Liver (tissue), 9 donors: ENCODE results near the gene HPD. TPM values are rescaled to one million over a fixed set of nuclear protein-coding genes. Genes with fewer than 3 reads are reported as not detected.
A peak's percentile ranks its signal among the peaks of the same experiment; 100 is the strongest.

Experiments
- DNase-seq: peaks from one replicate; pipeline ENCODE4 v3.0.0-alpha.2; 2017; ENCODE audit warnings: low spot score
- H3K27ac ChIP-seq, 2 donors: one replicate each; pipeline ENCODE4 v1.7.0; 2013; ENCODE audit warnings: inconsistent platforms in 2 of 2, low read length in 2 of 2, control low read depth in 1 of 2, low read depth in 1 of 2, mild to moderate bottlenecking in 1 of 2
- H3K27me3 ChIP-seq, 4 donors: one replicate each; pipeline versions ENCODE4 v1.6.1 to v1.7.0; 2013; ENCODE audit warnings: low read length in 3 of 4, inconsistent platforms in 1 of 4, mild to moderate bottlenecking in 1 of 4, moderate library complexity in 1 of 4; ENCODE audit not compliant: control insufficient read depth in 4 of 4, insufficient read depth in 4 of 4
- H3K36me3 ChIP-seq, 4 donors: one replicate each; pipeline versions ENCODE4 v1.6.1 to v1.7.0; 2013; ENCODE audit warnings: low read length in 3 of 4, mild to moderate bottlenecking in 3 of 4, low read depth in 1 of 4, moderate library complexity in 1 of 4; ENCODE audit not compliant: control insufficient read depth in 4 of 4, insufficient read depth in 3 of 4
- H3K4me1 ChIP-seq, 4 donors: one replicate each; pipeline versions ENCODE4 v1.6.1 to v1.7.0; 2013; ENCODE audit warnings: low read length in 3 of 4, mild to moderate bottlenecking in 3 of 4, moderate library complexity in 1 of 4; ENCODE audit not compliant: control insufficient read depth in 4 of 4, insufficient read depth in 4 of 4
- H3K4me3 ChIP-seq, 3 donors: one replicate each; pipeline versions ENCODE4 v1.6.1 to v1.7.0; 2013; ENCODE audit warnings: low read length in 3 of 3, control low read depth in 1 of 3, low read depth in 1 of 3, mild to moderate bottlenecking in 1 of 3
- H3K9ac ChIP-seq, 2 donors: one replicate each; pipeline ENCODE4 v1.7.0; 2013; ENCODE audit warnings: low read length in 2 of 2, mild to moderate bottlenecking in 2 of 2, moderate library complexity in 2 of 2, control low read depth in 1 of 2, low read depth in 1 of 2
- H3K9me3 ChIP-seq, 4 donors: one replicate each; pipeline versions ENCODE4 v1.6.1 to v1.7.0; 2013; ENCODE audit warnings: low read length in 3 of 4; ENCODE audit not compliant: control insufficient read depth in 4 of 4
- EGR1 ChIP-seq, 2 donors: IDR thresholded peaks; 2 replicates each; pipeline ENCODE4 v1.6.1; 2016 to 2018; ENCODE audit warnings: antibody characterized with exemption in 2 of 2, low read depth in 2 of 2
- FOXA2 ChIP-seq: IDR thresholded peaks from 2 replicates; pipeline ENCODE4 v1.6.1; 2016; ENCODE audit warnings: antibody characterized with exemption
- GABPA ChIP-seq, 2 donors: IDR thresholded peaks in 1 of 2; conservative IDR thresholded peaks in 1 of 2; 2 replicates each; pipeline ENCODE4 v1.6.1; 2016; ENCODE audit warnings: antibody characterized with exemption in 2 of 2, mild to moderate bottlenecking in 1 of 2, moderate library complexity in 1 of 2
- HNF4A ChIP-seq, 2 donors: conservative IDR thresholded peaks; 2 replicates each; pipeline ENCODE4 v1.6.1; 2016; ENCODE audit warnings: antibody characterized with exemption in 2 of 2, mild to moderate bottlenecking in 2 of 2
- HNF4G ChIP-seq: IDR thresholded peaks from 2 replicates; pipeline ENCODE4 v1.6.1; 2016; ENCODE audit warnings: antibody characterized with exemption
- JUND ChIP-seq, 2 donors: IDR thresholded peaks; 2 replicates each; pipeline ENCODE4 v1.6.1; 2016; ENCODE audit warnings: antibody characterized with exemption in 2 of 2
- RAD21 ChIP-seq, 2 donors: IDR thresholded peaks; 2 replicates each; pipeline ENCODE4 v1.6.1; 2016; ENCODE audit warnings: antibody characterized with exemption in 2 of 2, mild to moderate bottlenecking in 2 of 2
- RXRA ChIP-seq, 2 donors: IDR thresholded peaks; 2 replicates each; pipeline ENCODE4 v1.6.1; 2017 to 2018; ENCODE audit warnings: antibody characterized with exemption in 2 of 2, mild to moderate bottlenecking in 1 of 2
- SP1 ChIP-seq: IDR thresholded peaks from 2 replicates; pipeline ENCODE4 v1.6.1; 2018; ENCODE audit warnings: antibody characterized with exemption, mild to moderate bottlenecking
- TAF1 ChIP-seq: conservative IDR thresholded peaks from 2 replicates; pipeline ENCODE4 v1.6.1; 2016; ENCODE audit warnings: antibody characterized with exemption, mild to moderate bottlenecking
- YY1 ChIP-seq: IDR thresholded peaks from 2 replicates; pipeline ENCODE4 v1.6.1; 2016; ENCODE audit warnings: antibody characterized with exemption, mild to moderate bottlenecking
- whole genome bisulfite sequencing: extraction: QIAGEN DNeasy Blood & Tissue Kit; methylation state at CpG from one replicate; pipeline ENCODE4 v1.1.7; 2013; 5-methylcytosine and 5-hydroxymethylcytosine counted together
- polyA plus RNA-seq, 2 donors: library from polyadenylated mRNA; stranded (reverse) in 1 of 2; unstranded in 1 of 2; fragments of 200-250 nt in 1 of 2; fragments of >200 nt in 1 of 2; fragmentation: Nextera tagmentation in 1 of 2; extraction: Ambion mirVana in 1 of 2; gene quantifications; one replicate each; pipeline versions ENCODE4 v1.2.1 to v1.2.3, GENCODE V29; 2013 to 2015
- total RNA-seq, 2 donors: library from RNA; depleted of rRNA; stranded (reverse); fragments of >200 nt; gene quantifications; one replicate each; pipeline ENCODE4 v1.2.3, GENCODE V29; 2014
- TF ChIP-seq, protein P1 (sequence below): IDR thresholded peaks from 2 replicates; pipeline ENCODE4 v1.6.1; 2016; ENCODE audit warnings: antibody characterized with exemption, mild to moderate bottlenecking
- TF ChIP-seq, protein P2 (sequence below): IDR thresholded peaks from 2 replicates; pipeline ENCODE4 v1.6.1; 2016; ENCODE audit warnings: antibody characterized with exemption
- TF ChIP-seq, protein P3 (sequence below): IDR thresholded peaks from 2 replicates; pipeline ENCODE4 v1.6.1; 2016; ENCODE audit warnings: antibody characterized with exemption
- TF ChIP-seq, protein P4 (sequence below): fragments of 150-350 bp; IDR thresholded peaks from 2 replicates; pipeline ENCODE4 v1.5.1; 2017; ENCODE audit warnings: improper control_type of control experiment, low read depth, low read length; ENCODE audit not compliant: missing input control
- donor health status: healthy.
- donor health status: healthy.
- donor health status: healthy.
- donor health status: healthy.
- donor health status: healthy.

HPD gene
- total and polyA plus RNA-seq, 4 donors: 31.3 to 812 (median 509) TPM

DNA sequence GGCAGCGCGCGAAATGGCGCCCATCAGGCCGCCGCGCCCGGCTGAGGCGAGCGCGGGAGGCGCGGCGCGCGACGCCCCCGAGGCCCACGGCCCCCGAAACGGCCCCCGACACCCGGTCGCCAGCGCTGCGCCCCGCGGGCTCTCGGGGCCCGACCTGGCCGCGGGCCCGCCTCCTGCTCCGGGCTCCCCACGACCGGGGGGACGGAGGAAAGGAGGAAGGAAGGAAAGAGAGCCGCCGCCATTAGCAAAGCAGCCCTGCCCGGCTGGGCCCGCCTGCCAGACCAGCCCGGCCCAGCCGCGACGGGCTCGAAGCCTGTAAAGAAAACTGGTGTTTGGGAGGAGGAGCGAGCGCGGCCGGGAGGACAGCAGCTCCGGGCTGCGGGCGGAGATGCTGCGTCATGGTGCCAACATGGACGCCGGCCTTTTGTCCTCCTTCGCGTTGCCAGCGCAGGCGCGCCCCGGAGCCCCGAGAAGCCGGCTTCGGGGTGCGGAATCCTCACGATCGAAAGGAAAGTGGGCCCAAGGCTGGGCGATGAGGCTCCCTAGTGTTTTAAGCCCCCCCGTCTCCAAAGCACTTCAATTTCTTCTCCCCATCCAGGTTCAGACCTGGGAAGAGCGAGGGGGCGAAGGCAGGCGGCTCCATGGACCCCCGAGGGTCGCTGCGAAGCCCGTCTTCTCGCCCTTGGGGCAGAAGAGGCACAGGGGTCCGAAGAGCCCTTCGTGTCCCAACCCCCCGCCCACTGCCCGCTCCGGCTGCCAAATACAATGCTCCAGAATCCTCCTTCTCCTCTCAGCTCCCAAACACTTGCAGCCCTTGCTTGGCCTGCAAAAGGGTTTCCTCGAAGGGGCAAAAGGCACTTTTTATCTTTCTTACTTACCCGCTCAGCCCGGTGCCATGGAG is 57.7 kb downstream of the HPD start:
- H3K9ac ChIP-seq: peak overlapping the region; percentile 83 to 99
- H3K9me3 ChIP-seq: no peaks in the 10 kb centered on the region
- H3K27ac ChIP-seq: peak overlapping the region; percentile 99 to 100
- TF ChIP-seq FOXA2 (no peak), YY1 (peak; percentile 98), SP1 (peak; percentile 13), TAF1 (peak; percentile 30)
- TF ChIP-seq, protein P1, sequence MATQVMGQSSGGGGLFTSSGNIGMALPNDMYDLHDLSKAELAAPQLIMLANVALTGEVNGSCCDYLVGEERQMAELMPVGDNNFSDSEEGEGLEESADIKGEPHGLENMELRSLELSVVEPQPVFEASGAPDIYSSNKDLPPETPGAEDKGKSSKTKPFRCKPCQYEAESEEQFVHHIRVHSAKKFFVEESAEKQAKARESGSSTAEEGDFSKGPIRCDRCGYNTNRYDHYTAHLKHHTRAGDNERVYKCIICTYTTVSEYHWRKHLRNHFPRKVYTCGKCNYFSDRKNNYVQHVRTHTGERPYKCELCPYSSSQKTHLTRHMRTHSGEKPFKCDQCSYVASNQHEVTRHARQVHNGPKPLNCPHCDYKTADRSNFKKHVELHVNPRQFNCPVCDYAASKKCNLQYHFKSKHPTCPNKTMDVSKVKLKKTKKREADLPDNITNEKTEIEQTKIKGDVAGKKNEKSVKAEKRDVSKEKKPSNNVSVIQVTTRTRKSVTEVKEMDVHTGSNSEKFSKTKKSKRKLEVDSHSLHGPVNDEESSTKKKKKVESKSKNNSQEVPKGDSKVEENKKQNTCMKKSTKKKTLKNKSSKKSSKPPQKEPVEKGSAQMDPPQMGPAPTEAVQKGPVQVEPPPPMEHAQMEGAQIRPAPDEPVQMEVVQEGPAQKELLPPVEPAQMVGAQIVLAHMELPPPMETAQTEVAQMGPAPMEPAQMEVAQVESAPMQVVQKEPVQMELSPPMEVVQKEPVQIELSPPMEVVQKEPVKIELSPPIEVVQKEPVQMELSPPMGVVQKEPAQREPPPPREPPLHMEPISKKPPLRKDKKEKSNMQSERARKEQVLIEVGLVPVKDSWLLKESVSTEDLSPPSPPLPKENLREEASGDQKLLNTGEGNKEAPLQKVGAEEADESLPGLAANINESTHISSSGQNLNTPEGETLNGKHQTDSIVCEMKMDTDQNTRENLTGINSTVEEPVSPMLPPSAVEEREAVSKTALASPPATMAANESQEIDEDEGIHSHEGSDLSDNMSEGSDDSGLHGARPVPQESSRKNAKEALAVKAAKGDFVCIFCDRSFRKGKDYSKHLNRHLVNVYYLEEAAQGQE: peak; percentile 44
- H3K36me3 ChIP-seq: peaks cover 0 to 2% (median 0%) of the 10 kb centered on the region in 4 donors
- peaks cover 5 to 42% (median 34%) of the 10 kb centered on the region in 4 donors for H3K4me1 ChIP-seq
- H3K4me3 ChIP-seq: peak overlapping the region; percentile 76 to 93 (median 89)
- WGBS: under 1% methylated on average over 86 of the region's 86 CpGs
- H3K27me3 ChIP-seq: no peaks in the 10 kb centered on the region
- DNase-seq: peak; percentile 84

DNA sequence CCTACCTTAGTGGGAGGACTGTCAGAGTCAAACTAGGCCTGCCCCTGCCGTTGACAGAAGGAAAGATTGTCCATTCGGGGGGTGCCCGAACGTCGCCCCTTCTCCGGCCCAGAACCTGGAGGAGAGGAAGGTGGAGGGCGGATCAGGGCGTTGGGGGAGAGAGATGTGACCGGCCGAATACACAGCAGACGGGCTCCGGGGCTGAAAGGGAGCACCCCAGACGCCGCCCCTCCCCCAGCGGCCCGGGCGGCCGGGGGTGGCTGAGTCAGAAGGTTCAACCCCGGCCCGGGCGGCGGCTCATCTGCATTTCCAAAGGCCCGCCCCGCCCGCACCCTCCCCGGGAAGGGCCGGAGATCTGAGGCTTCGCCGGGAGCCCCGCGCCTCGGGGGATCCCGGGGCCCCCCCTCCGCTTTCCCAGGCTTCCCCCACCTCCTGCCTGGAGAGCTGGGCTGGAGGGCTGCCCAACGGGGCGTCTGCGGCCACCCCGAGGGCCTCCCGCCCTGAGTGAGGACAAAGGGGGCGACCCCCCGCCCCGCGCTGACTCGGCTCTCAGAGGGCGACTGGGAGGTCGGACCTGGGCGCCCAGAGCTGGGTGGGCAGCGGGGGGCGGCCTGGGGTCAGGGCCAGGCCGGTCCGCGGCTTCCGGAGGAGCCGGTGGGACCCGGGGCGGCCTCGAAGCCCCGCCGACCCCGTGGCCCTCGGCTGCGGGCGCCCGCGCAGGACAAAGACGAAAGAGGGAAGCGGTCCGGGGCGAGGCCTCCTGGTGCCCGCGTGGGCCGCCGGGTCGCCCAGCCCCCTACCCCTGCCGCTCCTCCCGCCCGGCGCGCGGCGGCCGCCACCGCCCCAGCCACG is 58.6 kb downstream of the HPD start:
- peaks cover 6 to 47% (median 40%) of the 10 kb centered on the region in 4 donors for H3K4me1 ChIP-seq
- peak overlapping the region; percentile 98 to 100 for H3K27ac ChIP-seq
- H3K27me3 ChIP-seq: no peaks in the 10 kb centered on the region
- peaks cover 0 to 2% (median 0%) of the 10 kb centered on the region in 4 donors for H3K36me3 ChIP-seq
- peak; percentile 85 for DNase-seq
- no peak for TF ChIP-seq GABPA (IDR thresholded peaks at IDR 0.05 in 1 of 2, conservative IDR thresholded peaks at IDR 0.05 in 1 of 2)
- TF ChIP-seq, protein P2, sequence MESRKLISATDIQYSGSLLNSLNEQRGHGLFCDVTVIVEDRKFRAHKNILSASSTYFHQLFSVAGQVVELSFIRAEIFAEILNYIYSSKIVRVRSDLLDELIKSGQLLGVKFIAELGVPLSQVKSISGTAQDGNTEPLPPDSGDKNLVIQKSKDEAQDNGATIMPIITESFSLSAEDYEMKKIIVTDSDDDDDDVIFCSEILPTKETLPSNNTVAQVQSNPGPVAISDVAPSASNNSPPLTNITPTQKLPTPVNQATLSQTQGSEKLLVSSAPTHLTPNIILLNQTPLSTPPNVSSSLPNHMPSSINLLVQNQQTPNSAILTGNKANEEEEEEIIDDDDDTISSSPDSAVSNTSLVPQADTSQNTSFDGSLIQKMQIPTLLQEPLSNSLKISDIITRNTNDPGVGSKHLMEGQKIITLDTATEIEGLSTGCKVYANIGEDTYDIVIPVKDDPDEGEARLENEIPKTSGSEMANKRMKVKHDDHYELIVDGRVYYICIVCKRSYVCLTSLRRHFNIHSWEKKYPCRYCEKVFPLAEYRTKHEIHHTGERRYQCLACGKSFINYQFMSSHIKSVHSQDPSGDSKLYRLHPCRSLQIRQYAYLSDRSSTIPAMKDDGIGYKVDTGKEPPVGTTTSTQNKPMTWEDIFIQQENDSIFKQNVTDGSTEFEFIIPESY: no peak
- TF ChIP-seq RAD21 (IDR thresholded peaks at IDR 0.05): no peak
- TF ChIP-seq, protein P1: peak; percentile 29
- TF ChIP-seq HNF4A (conservative IDR thresholded peaks at IDR 0.05): peak; percentile 12 to 23
- no peak for TF ChIP-seq FOXA2
- TF ChIP-seq SP1: peak; percentile 37
- peak; percentile 30 to 36 for TF ChIP-seq JUND (IDR thresholded peaks at IDR 0.05)
- TF ChIP-seq RXRA (IDR thresholded peaks at IDR 0.05): peak in 1 of 2 donors; percentile 34
- TF ChIP-seq, protein P3, sequence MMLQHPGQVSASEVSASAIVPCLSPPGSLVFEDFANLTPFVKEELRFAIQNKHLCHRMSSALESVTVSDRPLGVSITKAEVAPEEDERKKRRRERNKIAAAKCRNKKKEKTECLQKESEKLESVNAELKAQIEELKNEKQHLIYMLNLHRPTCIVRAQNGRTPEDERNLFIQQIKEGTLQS: peak; percentile 41
- TF ChIP-seq, protein P4, sequence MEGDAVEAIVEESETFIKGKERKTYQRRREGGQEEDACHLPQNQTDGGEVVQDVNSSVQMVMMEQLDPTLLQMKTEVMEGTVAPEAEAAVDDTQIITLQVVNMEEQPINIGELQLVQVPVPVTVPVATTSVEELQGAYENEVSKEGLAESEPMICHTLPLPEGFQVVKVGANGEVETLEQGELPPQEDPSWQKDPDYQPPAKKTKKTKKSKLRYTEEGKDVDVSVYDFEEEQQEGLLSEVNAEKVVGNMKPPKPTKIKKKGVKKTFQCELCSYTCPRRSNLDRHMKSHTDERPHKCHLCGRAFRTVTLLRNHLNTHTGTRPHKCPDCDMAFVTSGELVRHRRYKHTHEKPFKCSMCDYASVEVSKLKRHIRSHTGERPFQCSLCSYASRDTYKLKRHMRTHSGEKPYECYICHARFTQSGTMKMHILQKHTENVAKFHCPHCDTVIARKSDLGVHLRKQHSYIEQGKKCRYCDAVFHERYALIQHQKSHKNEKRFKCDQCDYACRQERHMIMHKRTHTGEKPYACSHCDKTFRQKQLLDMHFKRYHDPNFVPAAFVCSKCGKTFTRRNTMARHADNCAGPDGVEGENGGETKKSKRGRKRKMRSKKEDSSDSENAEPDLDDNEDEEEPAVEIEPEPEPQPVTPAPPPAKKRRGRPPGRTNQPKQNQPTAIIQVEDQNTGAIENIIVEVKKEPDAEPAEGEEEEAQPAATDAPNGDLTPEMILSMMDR: no peak
- TF ChIP-seq HNF4G: no peak
- peak; percentile 56 for TF ChIP-seq YY1
- TF ChIP-seq EGR1 (IDR thresholded peaks at IDR 0.05; ENCODE audit: low read depth in 2 of 2): peak; percentile 39 to 83
- under 1% methylated on average over 84 of the region's 84 CpGs for WGBS
- peak overlapping the region; percentile 37 to 83 for H3K9ac ChIP-seq
- H3K9me3 ChIP-seq: no peaks in the 10 kb centered on the region
- H3K4me3 ChIP-seq: peak overlapping the region; percentile 66 to 93 (median 89)
